Measurements from ENCODE around the gene NARF. TPM values are rescaled to one million over a fixed set of nuclear protein-coding genes. Genes with fewer than 3 reads are reported as not detected.

NARF gene
- total RNA-seq, 1 experiment from 2014 or later = 59.5 TPM

DNA sequence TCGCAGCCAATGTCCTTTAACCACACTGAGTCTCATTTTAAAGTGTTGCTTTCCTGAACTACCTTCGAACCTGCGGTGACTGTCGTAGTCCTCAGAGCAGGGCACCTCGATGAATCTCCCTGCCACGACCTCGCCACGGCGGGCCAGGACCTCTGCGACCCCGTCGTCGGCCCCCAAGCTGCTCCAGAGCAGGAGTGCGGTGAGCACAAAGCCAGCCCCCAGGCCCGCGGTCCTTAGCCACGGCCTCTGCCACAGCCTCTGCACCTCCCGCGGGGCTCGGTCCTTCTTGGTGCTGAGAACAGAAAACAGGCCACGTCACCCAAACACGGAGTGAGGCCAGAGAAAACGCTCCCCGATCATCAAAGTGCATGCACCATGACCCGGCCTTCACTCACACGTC lies 43.2 kb upstream of the NARF start:
- TF ChIP-seq EZH2phosphoT487 (IDR thresholded peaks at IDR 0.05; ENCODE audit: borderline replicate concordance, low read length) (no peak), EZH2 (IDR thresholded peaks at IDR 0.05; ENCODE audit: low read length, unreplicated experiment) (no peak)
- TF ChIP-seq, protein P1, sequence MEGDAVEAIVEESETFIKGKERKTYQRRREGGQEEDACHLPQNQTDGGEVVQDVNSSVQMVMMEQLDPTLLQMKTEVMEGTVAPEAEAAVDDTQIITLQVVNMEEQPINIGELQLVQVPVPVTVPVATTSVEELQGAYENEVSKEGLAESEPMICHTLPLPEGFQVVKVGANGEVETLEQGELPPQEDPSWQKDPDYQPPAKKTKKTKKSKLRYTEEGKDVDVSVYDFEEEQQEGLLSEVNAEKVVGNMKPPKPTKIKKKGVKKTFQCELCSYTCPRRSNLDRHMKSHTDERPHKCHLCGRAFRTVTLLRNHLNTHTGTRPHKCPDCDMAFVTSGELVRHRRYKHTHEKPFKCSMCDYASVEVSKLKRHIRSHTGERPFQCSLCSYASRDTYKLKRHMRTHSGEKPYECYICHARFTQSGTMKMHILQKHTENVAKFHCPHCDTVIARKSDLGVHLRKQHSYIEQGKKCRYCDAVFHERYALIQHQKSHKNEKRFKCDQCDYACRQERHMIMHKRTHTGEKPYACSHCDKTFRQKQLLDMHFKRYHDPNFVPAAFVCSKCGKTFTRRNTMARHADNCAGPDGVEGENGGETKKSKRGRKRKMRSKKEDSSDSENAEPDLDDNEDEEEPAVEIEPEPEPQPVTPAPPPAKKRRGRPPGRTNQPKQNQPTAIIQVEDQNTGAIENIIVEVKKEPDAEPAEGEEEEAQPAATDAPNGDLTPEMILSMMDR (conservative IDR thresholded peaks at IDR 0.05; ENCODE audit: low read depth, low read length) = no peak
- no peaks in the 10 kb centered on the region for H3F3A ChIP-seq (ENCODE audit: low read length, unreplicated experiment)
- H3K4me1 ChIP-seq (ENCODE audit: insufficient read depth, low read length) = peaks cover 11% of the 10 kb centered on the region
- no peak overlapping the region for H3K4me3 ChIP-seq (ENCODE audit: low read length)
- ATAC-seq (no peak), DNase-seq (no peak)
- no peak overlapping the region for H3K9ac ChIP-seq (ENCODE audit: low read length)
- H2AFZ ChIP-seq (ENCODE audit: low read length) = no peak overlapping the region
- H3K27me3 ChIP-seq (ENCODE audit: low read length) = no peaks in the 10 kb centered on the region
- H3K4me2 ChIP-seq (ENCODE audit: low read length) = no peak overlapping the region
- ChIA-PET POLR2A (ENCODE audit: unreplicated experiment) (no interaction called here), CTCF (no interaction called here)
- H3K36me3 ChIP-seq (ENCODE audit: low read depth, low read length) = no peaks in the 10 kb centered on the region
- H3K9me3 ChIP-seq (ENCODE audit: low read length) = no peaks in the 10 kb centered on the region
- H3K79me2 ChIP-seq (ENCODE audit: low read length) = peaks cover 19% of the 10 kb centered on the region
- intact Hi-C loops (cut with micrococcal nuclease) = loop anchor here (10.0 kb wide), 1 partner anchor 79 kb away; no protein-coding TSS in a partner anchor
- BruUV-seq (replicated peaks) = no TSS peak
- no peaks in the 10 kb centered on the region for H3K9me2 ChIP-seq (replicated peaks; ENCODE audit: low read length)
- peaks cover 20% of the 10 kb centered on the region; the same call in 1 of the 2 replicates for H4K20me1 ChIP-seq (ENCODE audit: low read length)
- no peak overlapping the region for H3K27ac ChIP-seq (ENCODE audit: low read length)

DNA sequence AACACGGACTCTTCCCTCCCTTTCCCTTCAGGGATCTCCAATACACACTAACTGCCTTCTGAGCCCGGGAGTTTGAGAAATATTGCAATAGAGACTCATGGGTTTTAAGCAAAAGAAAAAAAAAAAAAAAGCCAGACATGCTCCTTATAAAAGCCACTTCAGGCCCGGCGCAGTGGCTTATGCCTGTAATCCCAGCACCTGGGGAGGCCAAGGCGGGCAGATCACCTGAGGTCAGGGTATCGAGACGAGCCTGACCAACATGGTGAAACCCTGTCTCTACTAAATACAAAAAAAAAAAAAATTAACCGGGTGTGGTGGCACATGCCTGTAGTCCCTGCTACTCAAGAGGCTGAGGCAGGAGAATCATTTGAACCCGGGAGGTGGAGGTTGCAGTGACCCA lies 42.8 kb upstream of the NARF start:
- no peaks in the 10 kb centered on the region for H3K36me3 ChIP-seq (ENCODE audit: low read depth, low read length)
- ATAC-seq (no peak), DNase-seq (no peak)
- ChIA-PET POLR2A (ENCODE audit: unreplicated experiment) (no interaction called here), CTCF (no interaction called here)
- H3K27me3 ChIP-seq (ENCODE audit: low read length) = no peaks in the 10 kb centered on the region
- no peak overlapping the region for H3K9ac ChIP-seq (ENCODE audit: low read length)
- TF ChIP-seq EZH2phosphoT487 (IDR thresholded peaks at IDR 0.05; ENCODE audit: borderline replicate concordance, low read length) (no peak), EZH2 (IDR thresholded peaks at IDR 0.05; ENCODE audit: low read length, unreplicated experiment) (no peak)
- TF ChIP-seq, protein P1 (conservative IDR thresholded peaks at IDR 0.05; ENCODE audit: low read depth, low read length) = no peak
- peaks cover 19% of the 10 kb centered on the region for H3K79me2 ChIP-seq (ENCODE audit: low read length)
- no peaks in the 10 kb centered on the region for H3K9me2 ChIP-seq (replicated peaks; ENCODE audit: low read length)
- H2AFZ ChIP-seq (ENCODE audit: low read length) = no peak overlapping the region
- H3K4me2 ChIP-seq (ENCODE audit: low read length) = no peak overlapping the region
- H3K4me3 ChIP-seq (ENCODE audit: low read length) = no peak overlapping the region
- no peak overlapping the region for H3K27ac ChIP-seq (ENCODE audit: low read length)
- intact Hi-C loops (cut with micrococcal nuclease) = loop anchor here (10.0 kb wide), 1 partner anchor 79 kb away; no protein-coding TSS in a partner anchor
- H3F3A ChIP-seq (ENCODE audit: low read length, unreplicated experiment) = no peaks in the 10 kb centered on the region
- no peaks in the 10 kb centered on the region for H3K9me3 ChIP-seq (ENCODE audit: low read length)
- peaks cover 20% of the 10 kb centered on the region; the same call in 1 of the 2 replicates for H4K20me1 ChIP-seq (ENCODE audit: low read length)
- H3K4me1 ChIP-seq (ENCODE audit: insufficient read depth, low read length) = peaks cover 11% of the 10 kb centered on the region
- BruUV-seq (replicated peaks) = no TSS peak

- ChIA-PET POLR2A (ENCODE audit: unreplicated experiment) (no interaction called here), CTCF (no interaction called here)
- ATAC-seq = no peak
- Histone ChIP-seq H3K79me2 (ENCODE audit: low read length) (peaks cover 19% of the 10 kb centered on the region), H3K4me2 (ENCODE audit: low read length) (no peak overlapping the region), H4K20me1 (ENCODE audit: low read length) (peaks cover 20% of the 10 kb centered on the region; the same call in 1 of the 2 replicates), H3K9ac (ENCODE audit: low read length) (no peak overlapping the region), H3K4me1 (ENCODE audit: insufficient read depth, low read length) (peaks cover 11% of the 10 kb centered on the region), H3K9me3 (ENCODE audit: low read length) (no peaks in the 10 kb centered on the region), H3K4me3 (ENCODE audit: low read length) (no peak overlapping the region), H3K27ac (ENCODE audit: low read length) (no peak overlapping the region), H2AFZ (ENCODE audit: low read length) (no peak overlapping the region), H3K27me3 (ENCODE audit: low read length) (no peaks in the 10 kb centered on the region), H3K9me2 (replicated peaks; ENCODE audit: low read length) (no peaks in the 10 kb centered on the region), H3K36me3 (ENCODE audit: low read depth, low read length) (no peaks in the 10 kb centered on the region), H3F3A (ENCODE audit: low read length, unreplicated experiment) (no peaks in the 10 kb centered on the region)
- DNase-seq = no peak
- intact Hi-C loops (cut with micrococcal nuclease) = loop anchor here (10.0 kb wide), 1 partner anchor 79 kb away; no protein-coding TSS in a partner anchor
- no TSS peak for BruUV-seq (replicated peaks)
- TF ChIP-seq, protein P1 (conservative IDR thresholded peaks at IDR 0.05; ENCODE audit: low read depth, low read length) = no peak
Measured at GRCh38 chr17:82416264-82416663, 42.3 kb upstream of the NARF start.
